ENCODE data around the gene TCP1.
"Not testable (repeated sequence)": the region's sequence is repeated elsewhere in the genome, so short reads cannot be mapped to it uniquely, and the experiment has no call there.

TCP1 gene

DNA sequence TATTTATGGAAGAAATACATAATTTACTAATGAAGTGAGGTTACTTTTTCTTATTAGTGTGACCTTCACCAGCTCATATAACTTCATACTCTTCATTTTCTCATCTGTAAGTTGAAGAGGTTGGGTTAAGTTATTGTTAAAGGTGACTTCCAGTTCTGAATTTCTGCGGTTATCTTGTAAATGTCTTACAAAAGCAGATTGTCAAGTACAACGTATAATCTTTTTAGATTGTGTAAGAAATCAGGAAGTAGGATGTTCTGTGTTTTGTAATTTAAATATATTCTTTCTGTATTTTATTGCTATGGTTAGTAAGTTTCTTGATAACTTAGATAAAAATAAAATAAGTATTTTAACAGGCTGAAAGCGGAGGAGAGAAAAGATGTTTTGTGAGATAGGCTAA is 50.1 kb downstream of the TCP1 start:
- no peak for DNase-seq (ENCODE audit: low read depth)

DNA sequence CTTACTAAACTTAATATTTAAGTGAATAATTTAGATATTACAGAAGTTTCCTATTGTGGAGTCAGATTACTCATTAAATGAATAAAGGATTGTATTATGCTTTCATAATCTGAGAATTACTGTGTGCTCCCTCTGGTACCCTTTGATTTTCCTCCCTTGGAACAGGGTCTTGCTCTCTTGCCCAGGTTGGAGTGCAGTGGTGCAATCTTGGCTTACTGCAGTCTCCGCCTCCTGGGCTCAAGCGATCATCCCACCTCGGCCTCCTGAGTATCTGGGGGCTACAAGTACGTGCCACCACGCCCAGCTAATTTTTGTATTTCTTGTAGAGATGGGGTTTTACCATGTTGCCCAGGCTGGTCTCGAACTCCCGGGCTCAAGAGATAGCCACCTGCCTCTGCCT is 52.5 kb downstream of the TCP1 start:
- no peak for DNase-seq (ENCODE audit: low read depth)

DNA sequence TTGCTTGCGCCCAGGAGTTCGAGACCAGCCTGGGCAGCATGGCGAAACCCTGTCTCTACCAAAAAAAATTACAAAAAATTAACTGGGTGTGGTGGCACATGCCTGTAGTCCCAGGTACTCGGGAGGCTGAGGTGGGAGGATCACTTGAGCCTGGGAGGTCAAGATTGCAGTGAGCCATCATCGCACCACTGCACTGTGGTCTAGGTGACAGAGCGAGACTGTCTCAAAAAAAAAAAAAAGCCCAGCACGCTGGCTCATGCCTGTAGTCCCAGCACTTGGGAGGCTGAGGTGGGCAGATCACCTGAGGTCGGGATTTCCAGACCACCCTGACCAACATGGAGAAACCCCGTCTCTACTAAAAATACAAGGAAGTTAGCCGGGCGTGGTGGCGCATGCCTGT is 56.0 kb downstream of the TCP1 start:
- not testable (repeated sequence) for DNase-seq (ENCODE audit: low read depth)

DNA sequence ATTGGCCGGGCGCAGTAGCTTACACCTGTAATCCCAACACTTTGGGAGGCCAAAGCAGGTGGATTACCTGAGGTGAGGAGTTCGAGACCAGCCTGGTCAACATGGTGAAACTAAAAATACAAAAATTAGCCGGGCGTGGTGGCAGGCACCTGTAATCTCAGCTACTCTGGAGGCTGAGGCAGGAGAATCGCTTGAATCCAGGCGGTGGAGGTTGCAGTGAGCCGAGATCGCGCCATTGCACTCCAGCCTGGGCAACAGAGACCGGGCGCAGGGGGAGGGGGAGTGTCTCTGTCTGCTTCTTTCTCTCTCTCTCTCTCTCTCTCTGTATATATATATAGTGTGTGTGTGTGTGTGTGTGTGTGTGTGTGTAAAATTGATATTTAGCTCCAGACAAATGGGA is 56.9 kb downstream of the TCP1 start:
- DNase-seq (ENCODE audit: low read depth): not testable (repeated sequence)

DNA sequence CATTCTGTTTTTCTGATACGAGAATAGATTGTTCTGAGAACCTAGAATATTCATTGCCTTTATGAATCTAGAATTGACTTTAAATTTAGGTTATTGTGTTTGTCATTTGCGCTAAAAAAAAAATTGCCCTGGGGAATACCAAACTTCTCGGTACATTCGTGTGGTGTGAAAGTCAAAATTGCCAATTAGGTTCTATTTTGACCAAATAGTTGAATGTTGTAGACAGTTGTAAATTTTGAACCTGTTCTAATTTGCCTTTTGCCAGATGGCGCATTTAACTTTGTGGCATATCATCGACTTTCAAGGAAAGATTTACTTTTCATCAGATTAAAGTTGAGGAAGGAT is 59.1 kb downstream of the TCP1 start:
- DNase-seq (ENCODE audit: low read depth): no peak

DNA sequence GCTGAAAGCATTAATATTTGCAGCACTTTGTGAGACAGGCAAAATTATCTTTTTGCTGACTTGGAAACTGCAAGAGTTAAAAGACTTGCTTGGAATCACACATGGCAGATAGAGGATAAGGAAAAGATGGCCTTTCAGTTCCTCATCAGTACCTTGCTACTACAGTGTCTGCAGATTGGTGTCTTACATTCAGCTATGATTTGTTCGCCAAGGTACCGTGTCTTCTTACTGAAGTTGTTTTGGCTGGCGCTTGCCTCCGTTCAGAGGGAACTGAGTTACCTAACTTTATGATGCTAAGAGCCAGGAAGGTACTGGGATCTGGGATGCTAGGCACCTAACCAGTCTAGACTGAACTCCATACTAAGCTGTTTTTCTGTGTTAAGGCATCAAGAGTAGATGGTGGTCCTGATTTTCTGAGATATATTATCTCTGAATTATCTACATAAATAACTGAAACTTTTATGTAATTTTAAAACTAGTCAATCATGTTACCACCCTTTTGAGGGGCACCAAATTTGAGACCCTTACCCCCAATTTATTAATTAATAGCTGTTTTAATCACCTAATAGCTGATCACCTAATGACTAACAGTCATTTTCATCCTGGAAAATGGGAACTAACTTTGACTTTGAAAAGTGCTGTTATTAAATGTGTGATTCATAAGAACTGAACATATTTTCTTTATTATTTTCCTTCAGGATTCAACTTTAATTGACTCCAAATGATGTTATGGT is 59.6 kb downstream of the TCP1 start:
- no peak for DNase-seq (ENCODE audit: low read depth)

DNA sequence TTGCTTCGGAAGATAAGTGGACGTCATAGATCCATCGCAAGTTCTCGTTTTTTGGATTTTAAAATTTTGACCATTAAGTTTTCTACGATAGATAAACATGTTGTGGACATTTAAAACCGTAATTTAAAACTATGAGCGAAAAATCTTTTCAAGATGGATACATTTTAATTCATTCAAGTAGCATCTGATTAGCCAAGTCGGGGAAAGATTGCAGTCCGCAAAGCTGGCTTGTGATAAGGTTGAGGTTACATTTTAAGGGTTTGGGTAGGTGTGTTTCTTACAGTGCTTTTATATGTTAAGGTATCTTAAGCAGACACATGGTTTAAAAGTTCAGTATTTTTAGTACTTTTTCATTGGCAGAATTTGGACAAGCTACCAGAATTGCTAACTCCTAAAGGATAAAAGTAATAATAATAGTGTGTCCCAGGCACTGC is 60.9 kb downstream of the TCP1 start:
- no peak for DNase-seq (ENCODE audit: low read depth)
